Keratinocyte (primary cell): ENCODE measurements around the gene BBS1. TPM values are rescaled to one million over a fixed set of nuclear protein-coding genes. Genes with fewer than 3 reads are reported as not detected.

Source experiments
- DNase-seq: peaks from one replicate; pipeline ENCODE4 v3.0.0-alpha.2; 2011; ENCODE audit warnings: low read depth, missing footprints, low spot score
- FAIRE-seq: peaks from 2 replicates; lab custom pipeline; 2011; peaks lifted over from hg19 to GRCh38; lab: Jason Lieb, UNC
- H2AFZ ChIP-seq: 2 replicates; pipeline ENCODE4 v1.6.0; 2012; ENCODE audit warnings: low read length, control low read depth, inconsistent platforms; ENCODE audit not compliant: control insufficient read depth
- H3K27ac ChIP-seq: 2 replicates; pipeline ENCODE4 v1.5.1; 2011; ENCODE audit warnings: low read length; ENCODE audit not compliant: control insufficient read depth, insufficient read depth
- H3K27me3 ChIP-seq: 3 replicates; pipeline ENCODE4 v1.6.0; 2011; ENCODE audit warnings: low read length; ENCODE audit not compliant: control insufficient read depth, insufficient read depth; ENCODE audit errors: extremely low read depth
- H3K36me3 ChIP-seq, 2 experiments: 2 replicates in 1 of 2; 3 replicates in 1 of 2; pipeline ENCODE4 v1.5.1; 2011; ENCODE audit warnings: low read length in 2 of 2, mild to moderate bottlenecking in 1 of 2; ENCODE audit not compliant: control insufficient read depth in 2 of 2, insufficient read depth in 2 of 2; ENCODE audit errors: extremely low read depth in 1 of 2
- H3K4me1 ChIP-seq: 3 replicates; pipeline ENCODE4 v1.5.1; 2011; ENCODE audit warnings: low read length; ENCODE audit not compliant: control insufficient read depth, insufficient read depth; ENCODE audit errors: extremely low read depth
- H3K4me2 ChIP-seq: 3 replicates; pipeline ENCODE4 v1.6.0; 2011; ENCODE audit warnings: low read depth, low read length; ENCODE audit not compliant: control insufficient read depth, insufficient read depth; ENCODE audit errors: extremely low read depth
- H3K4me3 ChIP-seq, 3 experiments: fragments of 200-600 bp in 1 of 3; sonication (generic) in 1 of 3; 2 replicates in 2 of 3; 3 replicates in 1 of 3; pipeline ENCODE4 v1.5.1; 2011 to 2016; ENCODE audit warnings: low read length in 3 of 3, mild to moderate bottlenecking in 3 of 3, control low read depth in 2 of 3, inconsistent platforms in 1 of 3, low read depth in 1 of 3, mixed read lengths in 1 of 3, mixed run types in 1 of 3, moderate library complexity in 1 of 3; ENCODE audit not compliant: control insufficient read depth in 2 of 3, insufficient read depth in 2 of 3; ENCODE audit errors: extremely low read depth in 1 of 3
- H3K79me2 ChIP-seq: 2 replicates; pipeline ENCODE4 v1.6.0; 2012; ENCODE audit warnings: low read length; ENCODE audit not compliant: control insufficient read depth, insufficient read depth
- H3K9ac ChIP-seq: 3 replicates; pipeline ENCODE4 v1.6.0; 2011; ENCODE audit warnings: low read length; ENCODE audit not compliant: control insufficient read depth, insufficient read depth; ENCODE audit errors: extremely low read depth
- H3K9me1 ChIP-seq: 3 replicates; pipeline ENCODE4 v1.6.0; 2011; ENCODE audit warnings: low read length; ENCODE audit not compliant: control insufficient read depth, insufficient read depth; ENCODE audit errors: extremely low read depth
- H3K9me3 ChIP-seq: 2 replicates; pipeline ENCODE4 v1.5.1; 2012; ENCODE audit warnings: low read depth, low read length; ENCODE audit not compliant: control insufficient read depth
- H4K20me1 ChIP-seq: 3 replicates; pipeline ENCODE4 v1.6.0; 2011; ENCODE audit warnings: low read length; ENCODE audit not compliant: control insufficient read depth, insufficient read depth; ENCODE audit errors: extremely low read depth
- EZH2 ChIP-seq: IDR thresholded peaks from one replicate; pipeline ENCODE4 v1.6.1; 2012; ENCODE audit warnings: inconsistent platforms, mild to moderate bottlenecking, low read length, moderate library complexity
- dilution Hi-C: fragments of 300-500 bp; cut with MboI; formaldehyde crosslinking; loops from one replicate; pipeline ENCODE4 v1.7.0; 2020; ENCODE audit warnings: low sequenced_read_pairs; ENCODE audit not compliant: extremely low pct_ligation_motif_present
- polyA minus RNA-seq, 3 experiments: library from RNA; depleted of rRNA, polyadenylated mRNA; stranded (reverse); fragments of >200 nt; gene quantifications; 1 replicate in 1 of 3; 2 replicates in 1 of 3; 3 replicates in 1 of 3; pipeline ENCODE4 v1.2.3, GENCODE V29; 2011
- polyA plus RNA-seq, 5 experiments: library from polyadenylated mRNA; depleted of rRNA in 3 of 5; stranded (reverse) in 3 of 5; stranded (forward) in 1 of 5; unstranded in 1 of 5; fragments of >200 nt; gene quantifications; 1 replicate in 1 of 5; 2 replicates in 3 of 5; 3 replicates in 1 of 5; pipeline versions ENCODE4 v1.2.1 to v1.2.3, GENCODE V29; 2011 to 2012; ENCODE audit warnings: missing spikeins in 2 of 5, low read depth in 1 of 5, low replicate concordance in 1 of 5
- TF ChIP-seq, protein P1 (sequence below), 3 experiments: IDR thresholded peaks in 1 of 3; conservative IDR thresholded peaks in 1 of 3; optimal IDR thresholded peaks in 1 of 3; 2 replicates in 2 of 3; 3 replicates in 1 of 3; pipeline versions ENCODE3 to v1.5.1; 2011; ENCODE audit warnings: low read length in 3 of 3, mild to moderate bottlenecking in 3 of 3, moderate library complexity in 2 of 3, control low read depth in 1 of 3, inconsistent platforms in 1 of 3; ENCODE audit not compliant: insufficient read depth in 2 of 3; ENCODE audit errors: extremely low read depth in 1 of 3

The BBS1 gene
- polyA plus RNA-seq (11.7 to 14.6 TPM (median 14.6 TPM) in 3 replicates), polyA minus RNA-seq (20.4 to 25.4 TPM (median 20.4 TPM) in 3 replicates)
- 6.0 TPM for polyA plus RNA-seq (2011; ENCODE audit: low read depth)
- 12.0 and 13.5 TPM in 2 replicates for polyA plus RNA-seq (2011; cell fraction: cytosol; rRNA removed)
- 36.9 and 41.1 TPM in 2 replicates for polyA plus RNA-seq (2011; cell fraction: nucleus; rRNA removed)
- polyA plus RNA-seq (2012; ENCODE audit: low replicate concordance), result 6.1 and 9.8 TPM in 2 replicates
- polyA minus RNA-seq (2011; cell fraction: cytosol; rRNA and poly(A)+ RNA removed), result 13.4 TPM
- polyA minus RNA-seq (2011; cell fraction: nucleus; rRNA and poly(A)+ RNA removed), result 13.9 and 27.4 TPM in 2 replicates

- H3K27me3 ChIP-seq, result no peaks in the 10 kb centered on the region
- peak; percentile 26 for FAIRE-seq
These were observed at the start of gene BBS1 for GRCh38 chr11:66510271-66510989. Gene BBS1 (plus strand): TSS chr11:66510635. CDS start chr11:66510660, 25 bp downstream.

GRCh38 chr11:66462010-66462409 is 48.4 kb upstream of the BBS1 start:
- H3K27ac ChIP-seq, result no peak overlapping the region
- H3K4me2 ChIP-seq, result no peak overlapping the region
- H3K27me3 ChIP-seq, result no peaks in the 10 kb centered on the region
- no peak for DNase-seq
- H3K4me3 ChIP-seq, result no peak overlapping the region
- no peaks in the 10 kb centered on the region for H3K79me2 ChIP-seq
- no peaks in the 10 kb centered on the region for H4K20me1 ChIP-seq
- H3K9me3 ChIP-seq, result no peaks in the 10 kb centered on the region
- no peak overlapping the region for H2AFZ ChIP-seq
- no peak overlapping the region for H3K9ac ChIP-seq
- dilution Hi-C loops, result no loop called here
- no peaks in the 10 kb centered on the region for H3K4me1 ChIP-seq
- TF ChIP-seq, protein P1, sequence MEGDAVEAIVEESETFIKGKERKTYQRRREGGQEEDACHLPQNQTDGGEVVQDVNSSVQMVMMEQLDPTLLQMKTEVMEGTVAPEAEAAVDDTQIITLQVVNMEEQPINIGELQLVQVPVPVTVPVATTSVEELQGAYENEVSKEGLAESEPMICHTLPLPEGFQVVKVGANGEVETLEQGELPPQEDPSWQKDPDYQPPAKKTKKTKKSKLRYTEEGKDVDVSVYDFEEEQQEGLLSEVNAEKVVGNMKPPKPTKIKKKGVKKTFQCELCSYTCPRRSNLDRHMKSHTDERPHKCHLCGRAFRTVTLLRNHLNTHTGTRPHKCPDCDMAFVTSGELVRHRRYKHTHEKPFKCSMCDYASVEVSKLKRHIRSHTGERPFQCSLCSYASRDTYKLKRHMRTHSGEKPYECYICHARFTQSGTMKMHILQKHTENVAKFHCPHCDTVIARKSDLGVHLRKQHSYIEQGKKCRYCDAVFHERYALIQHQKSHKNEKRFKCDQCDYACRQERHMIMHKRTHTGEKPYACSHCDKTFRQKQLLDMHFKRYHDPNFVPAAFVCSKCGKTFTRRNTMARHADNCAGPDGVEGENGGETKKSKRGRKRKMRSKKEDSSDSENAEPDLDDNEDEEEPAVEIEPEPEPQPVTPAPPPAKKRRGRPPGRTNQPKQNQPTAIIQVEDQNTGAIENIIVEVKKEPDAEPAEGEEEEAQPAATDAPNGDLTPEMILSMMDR (optimal IDR thresholded peaks at IDR 0.05 in 1 of 3, IDR thresholded peaks at IDR 0.05 in 1 of 3, conservative IDR thresholded peaks at IDR 0.05 in 1 of 3; ENCODE audit: extremely low read depth in 1 of 3, insufficient read depth in 2 of 3, low read length in 3 of 3), result no peak
- no peak for TF ChIP-seq EZH2
- no peak for FAIRE-seq
- H3K9me1 ChIP-seq, result no peaks in the 10 kb centered on the region
- no peaks in the 10 kb centered on the region for H3K36me3 ChIP-seq

More at GRCh38 chr11:66510271-66510989, at the start of gene BBS1:
- Histone ChIP-seq H3K36me3 (peaks cover 7% of the 10 kb centered on the region in 2 experiments), H3K27ac (peak within 1 kb of the TSS; percentile 67), H3K9me3 (no peaks in the 10 kb centered on the region), H2AFZ (peak within 1 kb of the TSS; percentile 96), H3K4me1 (peaks cover 7% of the 10 kb centered on the region), H3K4me2 (peak within 1 kb of the TSS; percentile 100), H4K20me1 (no peaks in the 10 kb centered on the region), H3K4me3 (peak within 1 kb of the TSS; percentile 60 to 99 (median 98)), H3K79me2 (peaks cover 13% of the 10 kb centered on the region), H3K9ac (peak within 1 kb of the TSS; percentile 92), H3K9me1 (no peaks in the 10 kb centered on the region)
- dilution Hi-C loops, result no loop called here
- DNase-seq, result no peak
- TF ChIP-seq, protein P1 (optimal IDR thresholded peaks at IDR 0.05 in 1 of 3, IDR thresholded peaks at IDR 0.05 in 1 of 3, conservative IDR thresholded peaks at IDR 0.05 in 1 of 3; ENCODE audit: extremely low read depth in 1 of 3, insufficient read depth in 2 of 3, low read length in 3 of 3), result no peak
- TF ChIP-seq EZH2, result no peak
